Endodermal cell (in vitro differentiated cells): Measurements from ENCODE around the gene DMPK. TPM values are rescaled to one million over a fixed set of nuclear protein-coding genes. Genes with fewer than 3 reads are reported as not detected.
"Not testable (repeated sequence)": the region's sequence is repeated elsewhere in the genome, so short reads cannot be mapped to it uniquely, and the experiment has no call there.

Source experiments
- DNase-seq: peaks from one replicate; pipeline ENCODE4 v3.0.0-alpha.2; 2017
- H3K27ac ChIP-seq: 2 replicates; pipeline ENCODE4 v1.5.1; 2013; ENCODE audit warnings: mild to moderate bottlenecking, low read depth, low read length, moderate library complexity
- H3K27me3 ChIP-seq: 2 replicates; pipeline ENCODE4 v1.6.1; 2013; ENCODE audit warnings: mild to moderate bottlenecking, low read length, moderate library complexity; ENCODE audit not compliant: insufficient read depth, control insufficient read depth, poor library complexity, severe bottlenecking
- H3K36me3 ChIP-seq: 2 replicates; pipeline ENCODE4 v1.7.0; 2013; ENCODE audit warnings: mild to moderate bottlenecking, low read length, moderate library complexity; ENCODE audit not compliant: control insufficient read depth, insufficient read depth
- H3K4me1 ChIP-seq: one replicate; pipeline ENCODE4 v1.7.0; 2013; ENCODE audit warnings: low read length; ENCODE audit not compliant: control insufficient read depth, insufficient read depth
- H3K4me3 ChIP-seq: 2 replicates; pipeline ENCODE4 v1.5.1; 2013; ENCODE audit warnings: mild to moderate bottlenecking, low read length, moderate library complexity
- H3K9ac ChIP-seq: 2 replicates; pipeline ENCODE4 v1.6.1; 2013; ENCODE audit warnings: mild to moderate bottlenecking, low read length, moderate library complexity; ENCODE audit not compliant: poor library complexity, severe bottlenecking; ENCODE audit errors: extremely low read depth
- H3K9me3 ChIP-seq: 2 replicates; pipeline ENCODE4 v1.6.1; 2013; ENCODE audit warnings: mild to moderate bottlenecking, low read length, moderate library complexity; ENCODE audit not compliant: control insufficient read depth
- H3K27ac Mint-ChIP-seq: 2 replicates; pipeline ENCODE4 v1.8.0; 2020; ENCODE audit warnings: mixed read lengths
- H3K27me3 Mint-ChIP-seq: 2 replicates; pipeline ENCODE4 v1.8.0; 2021; ENCODE audit warnings: mild to moderate bottlenecking, mixed read lengths; ENCODE audit not compliant: insufficient read depth
- H3K36me3 Mint-ChIP-seq: 2 replicates; pipeline ENCODE4 v1.8.0; 2020; ENCODE audit warnings: low read depth, mixed read lengths
- H3K4me1 Mint-ChIP-seq: 2 replicates; pipeline ENCODE4 v1.8.0; 2020; ENCODE audit warnings: mixed read lengths
- H3K4me3 Mint-ChIP-seq: 2 replicates; pipeline ENCODE4 v1.8.0; 2020; ENCODE audit warnings: mild to moderate bottlenecking, moderate library complexity, mixed read lengths
- H3K9me3 Mint-ChIP-seq: 2 replicates; pipeline ENCODE4 v1.8.0; 2020; ENCODE audit warnings: mild to moderate bottlenecking, mixed read lengths
- WGBS, 2 experiments: methylation state at CpG; one replicate each; pipeline versions ENCODE4 v1.1.5 to v1.1.7; 2013; ENCODE audit warnings: missing lambda C conversion rate in 2 of 2, mixed read lengths in 1 of 2; ENCODE audit not compliant: insufficient coverage in 1 of 2, insufficient read length in 1 of 2; 5-methylcytosine and 5-hydroxymethylcytosine counted together
- total RNA-seq, 2 donors: library from RNA; stranded (reverse); fragmentation: NEBNext Ultra II Directional in 1 of 2; extraction: Animal tissue kit (Norgen Biotek cat#: 25700) in 1 of 2; gene quantifications; 2 replicates in 1 of 2; 3 replicates in 1 of 2; pipeline ENCODE4 v1.2.1, GENCODE V29; 2021
- TF ChIP-seq, protein P1 (sequence below): fragments of 200-600 bp; sonication (generic); conservative IDR thresholded peaks from 2 replicates; pipeline ENCODE4 v1.5.0; 2021; ENCODE audit warnings: antibody characterized with exemption, mild to moderate bottlenecking

DMPK gene
- total RNA-seq, 2 donors from 2014 or later = 58.8 to 75.9 TPM

DNA sequence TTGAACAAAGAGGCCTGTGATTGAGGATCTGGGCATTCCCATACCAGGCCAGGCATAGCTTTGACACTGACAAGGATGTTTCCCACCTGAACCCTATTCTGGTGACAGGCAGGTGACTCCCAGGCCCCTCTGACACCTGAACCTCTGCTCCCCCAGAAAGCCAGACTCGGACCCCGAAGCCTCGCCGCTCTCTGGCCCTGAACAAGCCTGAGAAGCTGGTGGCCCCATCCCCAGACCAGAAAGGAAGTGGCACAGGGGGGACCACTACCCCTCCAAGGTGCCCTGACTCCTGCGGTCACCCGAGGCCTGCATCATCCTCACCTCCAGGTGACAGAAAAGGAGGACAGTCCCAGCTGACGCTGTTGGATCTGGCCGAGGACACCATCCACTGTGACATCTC, 28.0 kb downstream of the DMPK start:
- Mint-ChIP-seq H3K9me3 (no peaks in the 10 kb centered on the region), H3K36me3 (no peaks in the 10 kb centered on the region), H3K27me3 (peaks cover 6% of the 10 kb centered on the region), H3K4me1 (peaks cover 2% of the 10 kb centered on the region), H3K27ac (no peak overlapping the region), H3K4me3 (no peak overlapping the region)
- no peak for DNase-seq
- Histone ChIP-seq H3K9ac (no peak overlapping the region), H3K36me3 (no peaks in the 10 kb centered on the region), H3K4me1 (no peaks in the 10 kb centered on the region), H3K4me3 (no peak overlapping the region), H3K9me3 (no peaks in the 10 kb centered on the region), H3K27ac (no peak overlapping the region), H3K27me3 (no peaks in the 10 kb centered on the region)
- TF ChIP-seq, protein P1, sequence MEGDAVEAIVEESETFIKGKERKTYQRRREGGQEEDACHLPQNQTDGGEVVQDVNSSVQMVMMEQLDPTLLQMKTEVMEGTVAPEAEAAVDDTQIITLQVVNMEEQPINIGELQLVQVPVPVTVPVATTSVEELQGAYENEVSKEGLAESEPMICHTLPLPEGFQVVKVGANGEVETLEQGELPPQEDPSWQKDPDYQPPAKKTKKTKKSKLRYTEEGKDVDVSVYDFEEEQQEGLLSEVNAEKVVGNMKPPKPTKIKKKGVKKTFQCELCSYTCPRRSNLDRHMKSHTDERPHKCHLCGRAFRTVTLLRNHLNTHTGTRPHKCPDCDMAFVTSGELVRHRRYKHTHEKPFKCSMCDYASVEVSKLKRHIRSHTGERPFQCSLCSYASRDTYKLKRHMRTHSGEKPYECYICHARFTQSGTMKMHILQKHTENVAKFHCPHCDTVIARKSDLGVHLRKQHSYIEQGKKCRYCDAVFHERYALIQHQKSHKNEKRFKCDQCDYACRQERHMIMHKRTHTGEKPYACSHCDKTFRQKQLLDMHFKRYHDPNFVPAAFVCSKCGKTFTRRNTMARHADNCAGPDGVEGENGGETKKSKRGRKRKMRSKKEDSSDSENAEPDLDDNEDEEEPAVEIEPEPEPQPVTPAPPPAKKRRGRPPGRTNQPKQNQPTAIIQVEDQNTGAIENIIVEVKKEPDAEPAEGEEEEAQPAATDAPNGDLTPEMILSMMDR = no peak
- 92 to 96% methylated on average over 4 to 8 of the region's 8 CpGs for WGBS, 2 experiments

DNA sequence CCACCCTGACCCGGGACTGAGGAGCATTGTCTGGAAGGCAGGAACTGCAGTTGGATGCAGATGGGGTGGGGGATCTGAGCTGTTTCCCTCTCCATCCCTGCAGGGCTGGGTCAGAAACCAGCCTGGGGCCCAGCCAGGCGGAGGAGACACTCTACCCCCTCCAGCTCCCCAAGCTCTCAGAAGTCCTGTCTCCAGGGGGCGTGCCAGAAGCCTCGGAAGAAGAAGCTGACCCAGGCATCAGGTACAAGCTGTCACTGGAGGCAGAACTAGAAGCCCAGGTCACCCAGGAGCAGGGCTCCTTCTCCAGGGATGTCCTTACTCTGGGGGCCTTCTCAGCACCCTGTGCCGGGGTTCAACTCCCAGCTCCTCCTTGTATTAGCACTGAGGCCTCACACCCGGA, 28.7 kb downstream of the DMPK start:
- Mint-ChIP-seq H3K4me3 (no peak overlapping the region), H3K27ac (no peak overlapping the region)

GRCh38 chr19:45752639-45753038, 29.7 kb downstream of the DMPK start:
- Histone ChIP-seq H3K9me3 (no peaks in the 10 kb centered on the region), H3K9ac (no peak overlapping the region), H3K27ac (no peak overlapping the region), H3K4me3 (no peak overlapping the region), H3K27me3 (no peaks in the 10 kb centered on the region), H3K36me3 (no peaks in the 10 kb centered on the region), H3K4me1 (no peaks in the 10 kb centered on the region)
- Mint-ChIP-seq H3K36me3 (no peaks in the 10 kb centered on the region), H3K27me3 (peaks cover 5% of the 10 kb centered on the region), H3K27ac (no peak overlapping the region), H3K4me3 (no peak overlapping the region), H3K4me1 (peaks cover 2% of the 10 kb centered on the region), H3K9me3 (no peaks in the 10 kb centered on the region)
- WGBS, 2 experiments = 95 to 97% methylated on average over 6 to 12 of the region's 12 CpGs
- DNase-seq = no peak
- TF ChIP-seq, protein P1 = no peak

More for the DNA sequence above, 28.7 kb downstream of the DMPK start:
- WGBS, 2 experiments = 72 to 76% methylated on average over 4 to 6 of the region's 6 CpGs
- Histone ChIP-seq H3K36me3 (no peaks in the 10 kb centered on the region), H3K27me3 (no peaks in the 10 kb centered on the region), H3K4me3 (no peak overlapping the region), H3K4me1 (no peaks in the 10 kb centered on the region), H3K9me3 (no peaks in the 10 kb centered on the region), H3K27ac (no peak overlapping the region), H3K9ac (no peak overlapping the region)
- DNase-seq = peak; percentile 90
- Mint-ChIP-seq H3K4me1 (peaks cover 2% of the 10 kb centered on the region), H3K36me3 (no peaks in the 10 kb centered on the region), H3K9me3 (no peaks in the 10 kb centered on the region), H3K27me3 (peaks cover 6% of the 10 kb centered on the region)
- TF ChIP-seq, protein P1 = peak; percentile 60

GRCh38 chr19:45751483-45751882, 30.8 kb downstream of the DMPK start:
- not testable (repeated sequence) for H3K36me3 Mint-ChIP-seq, H3K4me3 ChIP-seq, H3K27me3 Mint-ChIP-seq, H3K4me3 Mint-ChIP-seq, DNase-seq, H3K9ac ChIP-seq, H3K36me3 ChIP-seq, H3K4me1 Mint-ChIP-seq, H3K9me3 Mint-ChIP-seq, H3K27ac ChIP-seq, H3K9me3 ChIP-seq, H3K4me1 ChIP-seq, H3K27ac Mint-ChIP-seq, H3K27me3 ChIP-seq
- WGBS, 2 experiments = 97% methylated on average over 7 to 10 of the region's 10 CpGs
